ENCODE data around the gene NOTCH1.

Gene NOTCH1

DNA sequence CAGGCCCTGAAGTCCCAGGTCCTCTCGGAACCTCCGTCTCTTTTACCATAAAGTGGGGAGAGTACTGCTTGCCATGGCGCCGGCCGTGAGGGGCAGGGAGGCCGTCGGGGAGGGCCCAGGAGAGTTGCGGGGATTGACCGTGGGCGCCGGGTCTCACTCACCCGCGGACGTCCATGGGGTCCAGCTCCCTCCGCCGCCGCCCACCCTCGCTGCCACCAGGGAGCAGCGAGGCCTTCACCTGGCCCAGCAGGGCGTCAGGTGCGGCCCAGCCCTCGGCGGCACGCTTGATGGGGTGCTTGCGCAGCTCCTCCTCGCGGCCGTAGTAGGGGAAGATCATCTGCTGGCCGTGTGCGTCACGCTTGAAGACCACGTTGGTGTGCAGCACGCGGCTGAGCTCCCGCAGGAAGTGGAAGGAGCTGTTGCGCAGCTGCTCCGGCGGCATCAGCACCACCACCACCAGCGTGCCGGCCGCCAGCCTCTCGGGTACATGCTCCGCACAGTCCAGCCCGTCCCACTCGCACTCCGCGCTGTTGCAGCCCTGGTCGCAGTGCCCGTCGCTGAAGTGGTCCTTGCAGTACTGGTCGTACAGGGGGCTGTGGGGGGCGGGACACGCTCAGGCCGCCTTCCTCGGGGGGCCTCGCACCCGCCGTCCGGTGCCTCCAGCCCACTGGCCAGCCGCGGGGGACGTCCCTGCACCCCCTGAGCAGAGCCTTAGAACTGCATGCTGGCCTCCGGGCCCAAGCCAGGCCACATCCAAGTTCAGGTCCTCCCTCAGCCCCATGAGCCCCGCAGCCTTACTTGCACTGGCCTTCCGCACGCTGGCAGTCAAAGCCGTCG lies 41.1 kb downstream of the NOTCH1 start:
- Histone ChIP-seq H3K4me3 (ENCODE audit: low read depth, low read length) (no peak overlapping the region), H3K36me3 (ENCODE audit: control insufficient read depth, insufficient read depth, low read length) (peaks cover 87% of the 10 kb centered on the region), H3K27me3 (ENCODE audit: control insufficient read depth, insufficient read depth, low read length) (no peaks in the 10 kb centered on the region), H3K9ac (ENCODE audit: low read depth, low read length) (no peak overlapping the region), H3K4me1 (ENCODE audit: control insufficient read depth, insufficient read depth, low read length) (no peaks in the 10 kb centered on the region), H3K9me3 (ENCODE audit: control insufficient read depth, insufficient read depth, low read length) (no peaks in the 10 kb centered on the region)

- Histone ChIP-seq H3K4me3 (ENCODE audit: low read depth, low read length) (no peak overlapping the region), H3K27me3 (ENCODE audit: control insufficient read depth, insufficient read depth, low read length) (no peaks in the 10 kb centered on the region), H3K9me3 (ENCODE audit: control insufficient read depth, insufficient read depth, low read length) (no peaks in the 10 kb centered on the region), H3K9ac (ENCODE audit: low read depth, low read length) (no peak overlapping the region), H3K4me1 (ENCODE audit: control insufficient read depth, insufficient read depth, low read length) (no peaks in the 10 kb centered on the region), H3K36me3 (ENCODE audit: control insufficient read depth, insufficient read depth, low read length) (peaks cover 83% of the 10 kb centered on the region)
Measured at GRCh38 chr9:136502940-136503550, 42.8 kb downstream of the NOTCH1 start.

DNA sequence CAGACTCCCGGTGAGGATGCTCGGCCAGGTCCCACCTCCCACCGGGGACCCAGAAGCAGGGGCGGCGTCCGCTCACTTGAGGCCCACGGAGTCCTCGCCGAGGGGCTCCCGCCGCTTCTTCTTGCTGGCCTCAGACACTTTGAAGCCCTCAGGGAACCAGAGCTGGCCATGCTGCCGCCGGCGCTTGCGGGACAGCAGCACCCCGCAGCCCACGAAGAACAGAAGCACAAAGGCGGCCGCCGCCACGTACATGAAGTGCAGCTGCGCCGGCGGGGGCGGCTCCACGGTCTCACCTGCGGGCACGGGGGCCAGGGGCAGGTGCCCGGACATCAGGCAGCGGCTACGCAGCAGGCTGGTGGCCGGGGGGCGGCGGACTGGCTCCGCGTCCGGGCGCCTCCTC lies 43.7 kb downstream of the NOTCH1 start:
- Histone ChIP-seq H3K9me3 (ENCODE audit: control insufficient read depth, insufficient read depth, low read length) (no peaks in the 10 kb centered on the region), H3K9ac (ENCODE audit: low read depth, low read length) (no peak overlapping the region), H3K36me3 (ENCODE audit: control insufficient read depth, insufficient read depth, low read length) (peaks cover 80% of the 10 kb centered on the region), H3K27me3 (ENCODE audit: control insufficient read depth, insufficient read depth, low read length) (no peaks in the 10 kb centered on the region), H3K4me1 (ENCODE audit: control insufficient read depth, insufficient read depth, low read length) (no peaks in the 10 kb centered on the region), H3K4me3 (ENCODE audit: low read depth, low read length) (no peak overlapping the region)

- Histone ChIP-seq H3K9ac (ENCODE audit: low read depth, low read length) (no peak overlapping the region), H3K4me3 (ENCODE audit: low read depth, low read length) (no peak overlapping the region), H3K36me3 (ENCODE audit: control insufficient read depth, insufficient read depth, low read length) (peaks cover 80% of the 10 kb centered on the region), H3K9me3 (ENCODE audit: control insufficient read depth, insufficient read depth, low read length) (no peaks in the 10 kb centered on the region), H3K27me3 (ENCODE audit: control insufficient read depth, insufficient read depth, low read length) (no peaks in the 10 kb centered on the region), H3K4me1 (ENCODE audit: control insufficient read depth, insufficient read depth, low read length) (no peaks in the 10 kb centered on the region)
Measured at GRCh38 chr9:136501686-136502085, 44.2 kb downstream of the NOTCH1 start.

DNA sequence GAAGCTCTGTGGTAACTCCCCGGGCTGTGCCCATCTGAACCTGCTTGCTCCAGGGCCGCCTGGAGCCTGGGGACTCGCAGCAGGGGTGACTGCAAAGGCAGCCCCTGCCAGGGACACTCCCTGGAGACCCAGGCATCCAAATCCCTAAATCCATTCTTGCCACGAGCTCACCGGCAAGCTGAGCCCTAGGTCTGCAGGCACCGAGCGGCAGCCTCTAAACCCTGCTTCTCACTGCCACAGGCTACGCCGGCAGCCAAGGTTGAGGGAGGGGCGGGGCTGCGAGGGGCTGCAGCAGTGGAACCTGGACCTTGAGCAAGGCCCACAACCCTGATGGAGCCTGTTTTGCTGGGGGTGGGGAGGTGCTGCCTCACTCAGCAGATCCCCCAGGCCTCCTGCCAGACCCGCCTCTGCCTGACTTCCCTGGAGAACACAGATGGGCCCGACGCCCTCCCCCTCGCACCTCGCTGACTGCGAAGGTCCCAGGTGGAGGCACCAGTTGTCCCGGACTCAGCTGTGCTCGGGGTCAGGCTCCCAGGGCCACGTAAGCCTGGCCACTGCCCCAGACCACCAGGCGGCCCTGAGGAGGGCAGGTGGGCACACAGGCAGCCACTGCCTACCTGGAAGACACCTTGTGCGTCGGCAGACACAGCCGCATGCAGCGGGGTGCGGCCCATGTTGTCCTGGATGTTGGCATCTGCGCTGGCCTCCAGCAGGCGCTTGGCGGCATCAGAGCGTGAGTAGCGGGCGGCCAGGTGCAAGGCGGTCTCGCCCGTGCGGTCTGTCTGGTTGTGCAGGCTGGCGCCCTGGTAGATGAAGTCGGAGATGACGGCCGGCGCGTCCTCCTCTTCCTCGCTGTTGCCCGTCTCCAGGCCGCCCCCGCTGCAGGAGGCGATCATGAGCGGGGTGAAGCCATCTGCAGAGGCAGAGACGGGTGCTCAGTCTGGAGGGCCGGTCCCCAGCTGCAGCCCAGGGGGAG lies 45.6 kb downstream of the NOTCH1 start:
- H3K9ac ChIP-seq (ENCODE audit: low read depth, low read length): no peak overlapping the region
- H3K4me3 ChIP-seq (ENCODE audit: low read depth, low read length): no peak overlapping the region
- H3K36me3 ChIP-seq (ENCODE audit: control insufficient read depth, insufficient read depth, low read length): peaks cover 76% of the 10 kb centered on the region
- no peaks in the 10 kb centered on the region for H3K4me1 ChIP-seq (ENCODE audit: control insufficient read depth, insufficient read depth, low read length)
- no peaks in the 10 kb centered on the region for H3K9me3 ChIP-seq (ENCODE audit: control insufficient read depth, insufficient read depth, low read length)
- no peaks in the 10 kb centered on the region for H3K27me3 ChIP-seq (ENCODE audit: control insufficient read depth, insufficient read depth, low read length)

DNA sequence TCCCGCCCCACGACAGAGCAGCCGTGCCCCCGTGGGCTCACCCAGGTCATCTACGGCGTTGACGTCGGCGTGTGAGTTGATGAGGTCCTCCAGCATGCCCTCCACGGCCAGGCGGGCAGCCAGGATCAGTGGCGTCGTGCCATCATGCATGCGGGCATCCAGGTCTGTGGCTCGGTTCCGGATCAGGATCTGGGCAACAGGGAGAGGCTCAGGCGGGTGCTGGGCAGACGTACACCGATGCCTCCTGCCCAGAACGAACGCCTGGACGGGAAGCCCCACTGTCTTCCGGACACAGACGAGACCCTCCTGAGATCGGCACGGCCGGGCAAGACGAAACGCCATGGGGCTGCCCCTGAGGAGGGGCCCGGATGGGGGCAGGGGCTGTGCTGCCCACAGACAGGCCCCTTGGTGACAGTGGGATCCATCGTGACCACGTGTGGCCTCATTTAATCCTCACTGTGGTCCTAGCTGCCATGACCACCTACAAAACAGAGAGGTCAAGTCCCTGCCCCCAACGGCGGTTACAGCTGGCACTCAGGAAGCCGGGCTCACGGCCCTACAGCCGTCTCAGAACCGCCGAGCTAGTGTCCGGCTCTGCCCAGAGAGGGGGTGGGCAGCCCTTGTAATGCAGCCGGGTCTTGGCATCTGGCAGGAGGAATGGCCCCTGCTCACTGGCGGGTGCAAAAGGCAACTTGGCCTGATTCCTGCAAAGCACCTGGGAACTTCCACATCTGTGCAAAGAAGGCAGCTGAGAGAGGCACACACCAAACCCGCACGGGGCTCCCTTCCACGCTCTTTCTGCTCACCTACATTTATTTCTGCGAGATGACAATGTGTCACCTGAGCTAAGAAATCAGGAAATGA lies 46.5 kb downstream of the NOTCH1 start:
- Histone ChIP-seq H3K9ac (ENCODE audit: low read depth, low read length) (no peak overlapping the region), H3K27me3 (ENCODE audit: control insufficient read depth, insufficient read depth, low read length) (no peaks in the 10 kb centered on the region), H3K9me3 (ENCODE audit: control insufficient read depth, insufficient read depth, low read length) (no peaks in the 10 kb centered on the region), H3K4me3 (ENCODE audit: low read depth, low read length) (no peak overlapping the region), H3K36me3 (ENCODE audit: control insufficient read depth, insufficient read depth, low read length) (peaks cover 66% of the 10 kb centered on the region), H3K4me1 (ENCODE audit: control insufficient read depth, insufficient read depth, low read length) (no peaks in the 10 kb centered on the region)

- Histone ChIP-seq H3K9me3 (ENCODE audit: control insufficient read depth, insufficient read depth, low read length) (no peaks in the 10 kb centered on the region), H3K36me3 (ENCODE audit: control insufficient read depth, insufficient read depth, low read length) (peaks cover 54% of the 10 kb centered on the region), H3K4me1 (ENCODE audit: control insufficient read depth, insufficient read depth, low read length) (no peaks in the 10 kb centered on the region), H3K9ac (ENCODE audit: low read depth, low read length) (no peak overlapping the region), H3K4me3 (ENCODE audit: low read depth, low read length) (no peak overlapping the region), H3K27me3 (ENCODE audit: control insufficient read depth, insufficient read depth, low read length) (no peaks in the 10 kb centered on the region)
Measured at GRCh38 chr9:136497916-136498695, 47.7 kb downstream of the NOTCH1 start.

DNA sequence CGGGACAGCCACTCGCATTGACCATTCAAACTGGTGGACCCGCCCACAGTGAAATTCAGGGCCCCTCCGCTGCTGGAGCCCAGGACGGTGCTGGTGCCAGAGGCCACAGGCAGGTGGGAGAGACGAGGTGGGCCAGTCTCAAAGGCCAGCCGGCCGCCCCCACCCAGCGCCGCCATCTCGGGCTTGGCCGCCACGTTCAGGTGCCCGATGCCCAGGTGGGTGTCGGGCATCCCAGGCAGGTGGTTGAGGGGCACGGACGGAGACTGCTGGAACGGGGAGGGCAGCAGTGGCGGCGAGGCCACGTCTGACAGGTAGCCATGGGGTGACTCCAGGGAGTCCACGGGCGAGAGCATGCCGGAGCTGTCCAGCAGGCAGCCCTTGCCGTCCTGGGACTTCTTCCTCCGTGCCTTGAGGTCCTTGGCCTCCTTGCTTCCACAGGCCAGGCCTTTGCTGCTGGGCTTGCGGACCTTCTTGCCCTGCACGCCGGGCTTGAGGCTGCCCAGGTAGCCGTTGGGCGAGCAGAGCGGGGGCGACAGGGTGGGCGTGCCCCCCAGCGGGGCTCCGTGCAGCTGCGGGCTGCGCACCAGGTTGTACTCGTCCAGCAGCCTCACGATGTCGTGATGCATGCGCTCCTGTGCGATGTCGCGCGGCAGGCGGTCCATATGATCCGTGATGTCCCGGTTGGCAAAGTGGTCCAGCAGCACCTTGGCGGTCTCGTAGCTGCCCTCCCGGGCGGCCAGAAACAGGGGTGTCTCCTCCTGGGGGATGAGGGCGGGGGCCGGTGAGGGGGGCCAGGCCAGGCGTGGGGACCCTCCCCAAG lies 48.8 kb downstream of the NOTCH1 start:
- H3K27me3 ChIP-seq (ENCODE audit: control insufficient read depth, insufficient read depth, low read length): no peaks in the 10 kb centered on the region
- H3K9ac ChIP-seq (ENCODE audit: low read depth, low read length): no peak overlapping the region
- H3K36me3 ChIP-seq (ENCODE audit: control insufficient read depth, insufficient read depth, low read length): peaks cover 48% of the 10 kb centered on the region
- H3K4me3 ChIP-seq (ENCODE audit: low read depth, low read length): no peak overlapping the region
- H3K9me3 ChIP-seq (ENCODE audit: control insufficient read depth, insufficient read depth, low read length): no peaks in the 10 kb centered on the region
- H3K4me1 ChIP-seq (ENCODE audit: control insufficient read depth, insufficient read depth, low read length): no peaks in the 10 kb centered on the region

- no peaks in the 10 kb centered on the region for H3K4me1 ChIP-seq (ENCODE audit: control insufficient read depth, insufficient read depth, low read length)
- no peak overlapping the region for H3K4me3 ChIP-seq (ENCODE audit: low read depth, low read length)
- no peak overlapping the region for H3K9ac ChIP-seq (ENCODE audit: low read depth, low read length)
- H3K27me3 ChIP-seq (ENCODE audit: control insufficient read depth, insufficient read depth, low read length): no peaks in the 10 kb centered on the region
- peaks cover 43% of the 10 kb centered on the region for H3K36me3 ChIP-seq (ENCODE audit: control insufficient read depth, insufficient read depth, low read length)
- no peaks in the 10 kb centered on the region for H3K9me3 ChIP-seq (ENCODE audit: control insufficient read depth, insufficient read depth, low read length)
Measured at GRCh38 chr9:136496181-136496580, 49.7 kb downstream of the NOTCH1 start.

- H3K9ac ChIP-seq (ENCODE audit: low read depth, low read length): no peak overlapping the region
- H3K9me3 ChIP-seq (ENCODE audit: control insufficient read depth, insufficient read depth, low read length): no peaks in the 10 kb centered on the region
- peaks cover 37% of the 10 kb centered on the region for H3K36me3 ChIP-seq (ENCODE audit: control insufficient read depth, insufficient read depth, low read length)
- no peaks in the 10 kb centered on the region for H3K4me1 ChIP-seq (ENCODE audit: control insufficient read depth, insufficient read depth, low read length)
- H3K4me3 ChIP-seq (ENCODE audit: low read depth, low read length): no peak overlapping the region
- no peaks in the 10 kb centered on the region for H3K27me3 ChIP-seq (ENCODE audit: control insufficient read depth, insufficient read depth, low read length)
Measured at GRCh38 chr9:136495238-136495800, 50.5 kb downstream of the NOTCH1 start.

Measured in iPS-15b (cell line).